Measurements from ENCODE around the gene PNPT1.
A peak's percentile ranks its signal among the peaks of the same experiment; 100 is the strongest.
"Not testable (repeated sequence)": the region's sequence is repeated elsewhere in the genome, so short reads cannot be mapped to it uniquely, and the experiment has no call there.

PNPT1 gene

DNA sequence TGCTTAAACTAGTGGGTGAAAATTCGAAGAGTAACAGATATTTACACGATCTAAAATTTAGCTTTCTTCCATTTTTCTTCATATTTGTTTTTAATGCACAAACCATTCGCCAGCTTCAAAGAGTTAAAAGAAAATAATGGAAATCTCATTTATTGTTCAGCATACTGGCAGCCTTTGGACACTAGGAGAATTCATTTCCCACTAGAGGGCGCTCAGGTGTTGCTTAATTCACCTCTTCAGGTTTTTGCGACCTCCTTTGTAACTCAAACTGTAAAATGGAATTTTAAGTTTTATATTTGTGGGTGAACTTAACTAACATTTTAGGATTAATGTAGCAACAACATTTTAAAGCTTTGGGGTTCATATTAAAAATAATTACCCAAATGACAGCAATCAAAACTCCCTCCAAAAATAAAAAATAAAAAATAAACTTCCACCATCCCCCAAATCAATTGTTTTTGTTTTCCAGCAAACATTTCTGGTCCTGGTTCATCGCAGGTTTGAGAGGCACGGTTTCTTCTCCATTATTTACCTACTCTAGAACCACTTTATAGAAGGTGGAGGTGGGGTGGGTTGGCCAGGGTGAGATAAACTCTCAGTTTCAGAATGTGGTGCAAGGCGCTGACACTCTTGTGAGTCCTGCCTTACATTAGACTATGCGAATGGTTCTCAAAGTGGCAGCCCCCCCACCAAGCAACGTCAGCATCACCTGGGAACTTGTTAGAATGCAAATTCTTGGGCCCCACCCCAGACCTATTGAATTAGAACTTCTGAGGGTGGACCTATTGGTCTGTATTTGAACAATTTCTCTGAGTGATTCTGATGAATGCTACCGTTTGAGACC, 24.7 kb upstream of the PNPT1 start:
- Histone ChIP-seq H3K9me3 (ENCODE audit: severe bottlenecking) (no peaks in the 10 kb centered on the region), H3K27me3 (ENCODE audit: insufficient read depth, poor library complexity, severe bottlenecking) (no peaks in the 10 kb centered on the region), H3K4me1 (ENCODE audit: insufficient read depth, poor library complexity, severe bottlenecking) (peaks cover 21% of the 10 kb centered on the region), H3K27ac (ENCODE audit: poor library complexity, severe bottlenecking) (no peak overlapping the region), H3K36me3 (ENCODE audit: low read depth) (no peaks in the 10 kb centered on the region), H3K4me3 (ENCODE audit: severe bottlenecking) (no peak overlapping the region)
- DNase-seq (ENCODE audit: low spot score) (no peak), ATAC-seq (ENCODE audit: low read depth) (peak; percentile 55; the same call in 1 of the 3 replicates)
- TF ChIP-seq, protein P1, sequence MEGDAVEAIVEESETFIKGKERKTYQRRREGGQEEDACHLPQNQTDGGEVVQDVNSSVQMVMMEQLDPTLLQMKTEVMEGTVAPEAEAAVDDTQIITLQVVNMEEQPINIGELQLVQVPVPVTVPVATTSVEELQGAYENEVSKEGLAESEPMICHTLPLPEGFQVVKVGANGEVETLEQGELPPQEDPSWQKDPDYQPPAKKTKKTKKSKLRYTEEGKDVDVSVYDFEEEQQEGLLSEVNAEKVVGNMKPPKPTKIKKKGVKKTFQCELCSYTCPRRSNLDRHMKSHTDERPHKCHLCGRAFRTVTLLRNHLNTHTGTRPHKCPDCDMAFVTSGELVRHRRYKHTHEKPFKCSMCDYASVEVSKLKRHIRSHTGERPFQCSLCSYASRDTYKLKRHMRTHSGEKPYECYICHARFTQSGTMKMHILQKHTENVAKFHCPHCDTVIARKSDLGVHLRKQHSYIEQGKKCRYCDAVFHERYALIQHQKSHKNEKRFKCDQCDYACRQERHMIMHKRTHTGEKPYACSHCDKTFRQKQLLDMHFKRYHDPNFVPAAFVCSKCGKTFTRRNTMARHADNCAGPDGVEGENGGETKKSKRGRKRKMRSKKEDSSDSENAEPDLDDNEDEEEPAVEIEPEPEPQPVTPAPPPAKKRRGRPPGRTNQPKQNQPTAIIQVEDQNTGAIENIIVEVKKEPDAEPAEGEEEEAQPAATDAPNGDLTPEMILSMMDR (IDR thresholded peaks at IDR 0.05; ENCODE audit: poor library complexity, severe bottlenecking) = peak; percentile 94

DNA sequence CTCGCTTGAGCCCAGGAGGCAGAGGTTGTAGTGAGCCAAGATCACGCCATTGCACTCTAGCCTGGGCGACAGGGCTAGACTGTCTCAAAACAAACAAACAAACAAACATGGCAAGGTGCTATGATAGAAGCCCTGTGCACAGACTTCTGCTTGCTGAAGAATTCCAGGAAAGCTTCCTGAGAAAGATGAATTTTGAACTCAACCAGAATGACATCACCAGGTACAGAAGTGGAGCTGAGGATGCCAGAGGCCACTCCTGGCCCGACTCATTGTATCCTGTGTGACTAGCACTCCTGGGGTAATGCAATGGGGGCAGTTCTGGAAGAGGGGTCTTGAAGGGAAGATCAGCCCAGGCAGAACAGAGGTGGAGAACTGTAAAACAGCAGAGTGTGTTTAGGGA, 22.0 kb upstream of the PNPT1 start:
- Histone ChIP-seq H3K4me3 (ENCODE audit: severe bottlenecking) (no peak overlapping the region), H3K36me3 (ENCODE audit: low read depth) (no peaks in the 10 kb centered on the region), H3K27ac (ENCODE audit: poor library complexity, severe bottlenecking) (no peak overlapping the region), H3K4me1 (ENCODE audit: insufficient read depth, poor library complexity, severe bottlenecking) (peaks cover under 1% of the 10 kb centered on the region), H3K9me3 (ENCODE audit: severe bottlenecking) (no peaks in the 10 kb centered on the region), H3K27me3 (ENCODE audit: insufficient read depth, poor library complexity, severe bottlenecking) (no peaks in the 10 kb centered on the region)
- ATAC-seq (ENCODE audit: low read depth) = no peak
- TF ChIP-seq, protein P1 (IDR thresholded peaks at IDR 0.05; ENCODE audit: poor library complexity, severe bottlenecking) = no peak
- DNase-seq (ENCODE audit: low spot score) = no peak

DNA sequence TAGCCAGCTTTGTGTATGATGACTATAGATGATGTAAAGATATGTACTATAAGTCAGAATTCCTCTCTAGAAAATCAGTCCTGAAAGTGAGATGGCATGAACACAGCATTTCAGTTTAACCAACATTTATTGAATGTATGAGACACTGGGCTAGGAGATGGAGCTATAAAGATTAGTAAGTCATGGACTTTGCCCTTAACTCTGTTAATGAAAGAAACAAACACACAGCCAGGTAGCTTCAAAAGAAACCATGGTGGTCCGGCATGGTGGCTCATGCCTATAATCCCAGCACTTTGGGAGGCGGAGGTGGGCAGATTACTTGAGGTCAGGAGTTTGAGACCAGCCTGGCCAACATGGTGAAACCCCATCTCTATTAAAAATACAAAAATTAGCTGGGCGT, 21.5 kb upstream of the PNPT1 start:
- H3K9me3 ChIP-seq (ENCODE audit: severe bottlenecking); H3K27me3 ChIP-seq (ENCODE audit: insufficient read depth, poor library complexity, severe bottlenecking); ATAC-seq (ENCODE audit: low read depth); DNase-seq (ENCODE audit: low spot score); H3K4me1 ChIP-seq (ENCODE audit: insufficient read depth, poor library complexity, severe bottlenecking); H3K4me3 ChIP-seq (ENCODE audit: severe bottlenecking); H3K36me3 ChIP-seq (ENCODE audit: low read depth); H3K27ac ChIP-seq (ENCODE audit: poor library complexity, severe bottlenecking): not testable (repeated sequence)

DNA sequence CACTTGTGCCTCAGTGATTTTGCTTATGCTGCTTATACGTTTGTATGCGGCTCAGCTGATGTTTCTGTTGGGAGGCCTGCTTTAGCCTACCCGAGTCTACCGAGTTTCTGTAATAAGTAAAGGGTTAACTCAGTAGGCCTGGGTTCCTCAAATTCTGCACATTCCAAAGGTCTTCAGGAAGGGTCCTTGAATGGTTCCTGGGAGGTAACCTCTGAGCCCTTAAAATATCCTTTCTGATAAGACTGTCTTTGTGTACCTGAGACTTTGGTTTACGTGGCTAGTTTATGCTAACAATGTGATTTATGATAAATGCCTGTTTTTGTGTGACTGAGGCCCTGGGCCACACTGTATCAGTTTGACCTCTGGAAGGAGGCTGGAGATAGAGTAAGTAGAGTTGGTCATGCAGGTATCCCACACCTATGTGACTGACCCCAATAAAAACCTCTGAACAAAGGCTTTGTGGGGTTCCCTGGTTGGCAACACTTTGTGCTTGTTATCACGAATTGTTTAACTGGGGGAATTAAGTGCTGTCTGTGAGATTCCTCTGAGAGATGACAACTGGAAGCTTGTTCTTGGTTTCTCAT, 18.9 kb upstream of the PNPT1 start:
- no peak for DNase-seq (ENCODE audit: low spot score)

DNA sequence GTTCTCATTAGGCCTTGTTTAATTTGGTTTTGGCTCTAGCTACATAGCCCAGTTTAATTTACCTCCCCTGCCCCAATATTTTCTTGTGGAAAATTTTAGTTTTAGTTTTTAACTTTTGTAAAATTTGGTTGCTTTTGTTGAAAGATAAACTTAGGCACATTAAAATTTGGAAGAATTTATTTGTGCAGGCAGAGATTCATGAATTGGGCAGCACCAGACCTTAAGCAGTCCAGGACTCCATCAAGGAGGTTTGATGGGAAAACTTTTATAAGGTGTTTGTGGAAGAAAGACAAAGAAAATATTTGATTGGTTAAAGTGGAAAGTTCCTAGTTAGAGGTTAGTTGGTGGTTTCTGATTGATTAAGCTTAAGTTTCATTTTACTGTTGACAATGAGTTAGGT, 16.4 kb upstream of the PNPT1 start:
- Histone ChIP-seq H3K27me3 (ENCODE audit: insufficient read depth, poor library complexity, severe bottlenecking) (no peaks in the 10 kb centered on the region), H3K4me1 (ENCODE audit: insufficient read depth, poor library complexity, severe bottlenecking) (no peaks in the 10 kb centered on the region), H3K36me3 (ENCODE audit: low read depth) (no peaks in the 10 kb centered on the region), H3K4me3 (ENCODE audit: severe bottlenecking) (no peak overlapping the region), H3K9me3 (ENCODE audit: severe bottlenecking) (no peaks in the 10 kb centered on the region), H3K27ac (ENCODE audit: poor library complexity, severe bottlenecking) (no peak overlapping the region)
- TF ChIP-seq, protein P1 (IDR thresholded peaks at IDR 0.05; ENCODE audit: poor library complexity, severe bottlenecking) = no peak
- DNase-seq (ENCODE audit: low spot score) (no peak), ATAC-seq (ENCODE audit: low read depth) (no peak)

More for the DNA sequence above, 18.9 kb upstream of the PNPT1 start:
- no peaks in the 10 kb centered on the region for H3K27me3 ChIP-seq (ENCODE audit: insufficient read depth, poor library complexity, severe bottlenecking)
- TF ChIP-seq, protein P1 (IDR thresholded peaks at IDR 0.05; ENCODE audit: poor library complexity, severe bottlenecking) = no peak
- ATAC-seq (ENCODE audit: low read depth) = no peak
- no peaks in the 10 kb centered on the region for H3K4me1 ChIP-seq (ENCODE audit: insufficient read depth, poor library complexity, severe bottlenecking)
- no peaks in the 10 kb centered on the region for H3K9me3 ChIP-seq (ENCODE audit: severe bottlenecking)
- H3K36me3 ChIP-seq (ENCODE audit: low read depth) = no peaks in the 10 kb centered on the region
- H3K27ac ChIP-seq (ENCODE audit: poor library complexity, severe bottlenecking) = no peak overlapping the region
- H3K4me3 ChIP-seq (ENCODE audit: severe bottlenecking) = no peak overlapping the region
